ENCODE results near the gene DOCK7.

DNA sequence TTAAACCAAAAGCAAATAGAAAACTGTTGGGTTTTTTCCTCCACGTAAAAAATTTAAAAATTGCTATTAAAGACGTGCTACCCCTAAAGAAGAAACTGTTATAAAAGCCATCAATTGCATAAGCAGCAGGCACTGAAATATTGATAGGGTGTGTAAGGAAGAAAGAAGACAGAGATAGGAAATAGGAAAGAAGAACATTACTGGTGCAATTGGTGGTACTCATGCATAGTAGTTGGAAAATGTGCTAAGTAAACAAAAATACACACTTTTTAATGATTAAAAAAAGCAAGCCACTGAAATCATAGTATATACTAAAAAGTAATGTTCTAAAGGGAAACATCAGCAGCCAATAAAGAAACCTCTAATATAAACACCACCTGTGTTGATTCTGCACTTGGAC lies 143.6 kb downstream of the DOCK7 start:
- TF ChIP-seq CHD1 (IDR thresholded peaks at IDR 0.05; ENCODE audit: low read depth, low read length): no peak
- TF ChIP-seq, protein P1, sequence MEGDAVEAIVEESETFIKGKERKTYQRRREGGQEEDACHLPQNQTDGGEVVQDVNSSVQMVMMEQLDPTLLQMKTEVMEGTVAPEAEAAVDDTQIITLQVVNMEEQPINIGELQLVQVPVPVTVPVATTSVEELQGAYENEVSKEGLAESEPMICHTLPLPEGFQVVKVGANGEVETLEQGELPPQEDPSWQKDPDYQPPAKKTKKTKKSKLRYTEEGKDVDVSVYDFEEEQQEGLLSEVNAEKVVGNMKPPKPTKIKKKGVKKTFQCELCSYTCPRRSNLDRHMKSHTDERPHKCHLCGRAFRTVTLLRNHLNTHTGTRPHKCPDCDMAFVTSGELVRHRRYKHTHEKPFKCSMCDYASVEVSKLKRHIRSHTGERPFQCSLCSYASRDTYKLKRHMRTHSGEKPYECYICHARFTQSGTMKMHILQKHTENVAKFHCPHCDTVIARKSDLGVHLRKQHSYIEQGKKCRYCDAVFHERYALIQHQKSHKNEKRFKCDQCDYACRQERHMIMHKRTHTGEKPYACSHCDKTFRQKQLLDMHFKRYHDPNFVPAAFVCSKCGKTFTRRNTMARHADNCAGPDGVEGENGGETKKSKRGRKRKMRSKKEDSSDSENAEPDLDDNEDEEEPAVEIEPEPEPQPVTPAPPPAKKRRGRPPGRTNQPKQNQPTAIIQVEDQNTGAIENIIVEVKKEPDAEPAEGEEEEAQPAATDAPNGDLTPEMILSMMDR (IDR thresholded peaks at IDR 0.05; ENCODE audit: control extremely low read depth in 1 of 3, insufficient read depth in 1 of 3, low read depth in 1 of 3, low read length in 3 of 3): no peak
- TF ChIP-seq, protein P2, sequence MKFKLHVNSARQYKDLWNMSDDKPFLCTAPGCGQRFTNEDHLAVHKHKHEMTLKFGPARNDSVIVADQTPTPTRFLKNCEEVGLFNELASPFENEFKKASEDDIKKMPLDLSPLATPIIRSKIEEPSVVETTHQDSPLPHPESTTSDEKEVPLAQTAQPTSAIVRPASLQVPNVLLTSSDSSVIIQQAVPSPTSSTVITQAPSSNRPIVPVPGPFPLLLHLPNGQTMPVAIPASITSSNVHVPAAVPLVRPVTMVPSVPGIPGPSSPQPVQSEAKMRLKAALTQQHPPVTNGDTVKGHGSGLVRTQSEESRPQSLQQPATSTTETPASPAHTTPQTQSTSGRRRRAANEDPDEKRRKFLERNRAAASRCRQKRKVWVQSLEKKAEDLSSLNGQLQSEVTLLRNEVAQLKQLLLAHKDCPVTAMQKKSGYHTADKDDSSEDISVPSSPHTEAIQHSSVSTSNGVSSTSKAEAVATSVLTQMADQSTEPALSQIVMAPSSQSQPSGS (IDR thresholded peaks at IDR 0.05; ENCODE audit: low read length): no peak
- TF ChIP-seq EP300 (IDR thresholded peaks at IDR 0.05; ENCODE audit: borderline replicate concordance in 1 of 2, low read depth in 2 of 2, low read length in 2 of 2): no peak
- TF ChIP-seq JUN (IDR thresholded peaks at IDR 0.05; ENCODE audit: low read depth, low read length): no peak

Measured in H1 (cell line).